T-cell (primary cell): ENCODE results near the gene INVS. TPM values are rescaled to one million over a fixed set of nuclear protein-coding genes. Genes with fewer than 3 reads are reported as not detected.

Experiments
- ATAC-seq, 4 experiments: fragments of 200-7000 bp in 3 of 4; fragments of 150-1000 bp in 1 of 4; cut with Tn5 transposase; replicated peaks in 1 of 4; 1 replicate in 3 of 4; 2 replicates in 1 of 4; pipeline ENCODE4 v1.10.0; 2021; ENCODE audit warnings: moderate library complexity in 3 of 4, mild to moderate bottlenecking in 2 of 4, moderate number of reproducible peaks in 1 of 4
- CTCF ChIA-PET, 2 donors: fragments of 300-600 bp; sonication (Branson Sonifier 250); formaldehyde crosslinking; loops; one replicate each; lab custom pipeline; 2022; ENCODE audit warnings: antibody characterized with exemption in 2 of 2; lab: Charles Lee
- POLR2A ChIA-PET, 2 donors: fragments of 300-600 bp; sonication (Branson Sonifier 250); formaldehyde crosslinking; loops; one replicate each; lab custom pipeline; 2022; ENCODE audit warnings: antibody characterized with exemption in 2 of 2; lab: Charles Lee
- DNase-seq, 35 experiments: peaks; one replicate each; pipeline versions ENCODE4 v3.0.0 to v3.0.0-alpha.2; 2013 to 2023
- H3K27ac ChIP-seq: one replicate; pipeline ENCODE4 v1.5.1; 2013; ENCODE audit warnings: low read length
- H3K27me3 ChIP-seq, 2 experiments: replicated peaks in 1 of 2; 1 replicate in 1 of 2; 2 replicates in 1 of 2; pipeline versions ENCODE4 v1.6.1 to v1.7.0; 2013; ENCODE audit warnings: low read length in 1 of 2, mixed read lengths in 1 of 2; ENCODE audit not compliant: control insufficient read depth in 2 of 2, insufficient read depth in 2 of 2; ENCODE audit errors: extremely low read depth in 1 of 2
- H3K36me3 ChIP-seq, 2 donors: 1 replicate in 1 of 2; 2 replicates in 1 of 2; pipeline versions ENCODE4 v1.6.1 to v1.7.0; 2013; ENCODE audit warnings: low read length in 1 of 2; ENCODE audit not compliant: control insufficient read depth in 2 of 2, insufficient read depth in 1 of 2; ENCODE audit errors: extremely low read depth in 1 of 2
- H3K4me1 ChIP-seq, 2 experiments: 1 replicate in 1 of 2; 2 replicates in 1 of 2; pipeline versions ENCODE4 v1.6.1 to v1.7.0; 2013; ENCODE audit warnings: low read length in 2 of 2, mixed read lengths in 1 of 2; ENCODE audit not compliant: insufficient read depth in 2 of 2, control insufficient read depth in 1 of 2; ENCODE audit errors: extremely low read depth in 1 of 2
- H3K4me3 ChIP-seq, 2 donors: 1 replicate in 1 of 2; 2 replicates in 1 of 2; pipeline versions ENCODE4 v1.5.1 to v1.7.0; 2013; ENCODE audit warnings: mild to moderate bottlenecking in 2 of 2, low read length in 1 of 2, moderate library complexity in 1 of 2; ENCODE audit not compliant: control insufficient read depth in 1 of 2; ENCODE audit errors: extremely low read depth in 1 of 2
- H3K9me3 ChIP-seq: 2 replicates; pipeline ENCODE4 v1.7.0; 2013
- H3K27ac Mint-ChIP-seq, 2 donors: one replicate each; pipeline ENCODE4 v1.8.0; 2020 to 2021; ENCODE audit warnings: mild to moderate bottlenecking in 2 of 2, mixed read lengths in 2 of 2
- H3K27me3 Mint-ChIP-seq, 2 donors: one replicate each; pipeline ENCODE4 v1.8.0; 2021 to 2022; ENCODE audit warnings: mixed read lengths in 2 of 2
- H3K36me3 Mint-ChIP-seq: one replicate; pipeline ENCODE4 v1.8.0; 2021; ENCODE audit warnings: mixed read lengths
- H3K4me1 Mint-ChIP-seq, 3 donors: one replicate each; pipeline ENCODE4 v1.8.0; 2020 to 2022; ENCODE audit warnings: mixed read lengths in 3 of 3, mild to moderate bottlenecking in 1 of 3
- H3K4me3 Mint-ChIP-seq, 3 donors: one replicate each; pipeline ENCODE4 v1.8.0; 2020 to 2022; ENCODE audit warnings: mild to moderate bottlenecking in 3 of 3, mixed read lengths in 3 of 3, moderate library complexity in 3 of 3
- H3K9me3 Mint-ChIP-seq, 3 donors: one replicate each; pipeline ENCODE4 v1.8.0; 2020 to 2022; ENCODE audit warnings: mixed read lengths in 3 of 3
- WGBS: methylation state at CpG from one replicate; pipeline ENCODE4 v1.1.5; 2013; ENCODE audit warnings: missing lambda C conversion rate; ENCODE audit not compliant: insufficient coverage; 5-methylcytosine and 5-hydroxymethylcytosine counted together
- total RNA-seq, 35 experiments: library from RNA in 6 of 35; stranded (reverse) in 6 of 35; fragments of 120-200 nt in 1 of 35; gene quantifications; one replicate each; pipeline versions ENCODE4 v1.2.1 to v1.2.4 and lab custom pipeline; 2013 to 2026

The INVS gene
- total RNA-seq, 5 donors from 2014 or later (not counting 1 experiment from before 2014, with no cell fraction given) = 15.6 to 21.6 (median 19.0) TPM

DNA sequence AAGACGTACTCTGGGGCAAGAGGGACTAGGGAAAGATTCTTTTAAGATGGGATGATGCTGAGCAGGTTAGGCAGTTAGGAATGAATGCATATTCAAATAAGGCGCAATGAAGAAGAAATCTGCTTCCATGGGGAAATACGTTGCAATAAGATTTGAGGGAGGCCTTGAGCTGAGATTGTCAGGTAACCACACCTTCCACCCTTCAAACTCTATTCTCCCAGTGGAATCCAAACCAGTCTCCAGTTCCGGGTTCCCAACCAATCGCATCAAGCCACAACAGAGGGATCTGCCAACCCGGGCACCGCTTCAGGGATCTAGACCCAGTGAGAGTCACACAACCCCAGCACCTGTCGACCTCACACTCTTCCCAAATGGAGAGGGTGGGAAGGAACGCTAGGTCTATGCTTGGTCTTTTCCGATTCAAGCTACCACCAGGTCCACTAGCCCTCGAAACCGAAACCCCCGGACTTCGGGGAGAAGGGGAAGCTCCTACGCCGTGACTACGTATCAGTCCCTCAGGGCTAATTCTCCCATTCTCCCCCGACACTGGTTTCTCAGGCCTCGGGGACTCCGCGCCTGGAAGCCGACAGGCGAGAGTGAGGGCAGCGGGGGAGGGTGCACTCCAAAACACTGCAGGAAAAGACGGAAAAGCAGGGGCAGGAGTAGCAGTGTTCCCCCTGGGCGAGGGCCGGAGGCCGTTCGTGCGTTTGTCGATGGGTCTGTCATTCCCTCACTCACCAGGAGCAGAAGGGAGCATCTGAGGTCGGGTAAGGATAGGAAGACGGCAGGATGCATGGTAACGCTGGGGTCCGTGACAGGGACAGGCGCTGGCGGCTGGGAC is 777 bp upstream of the INVS start:
- H3K4me3 ChIP-seq = peak overlapping the region; percentile 76 to 99
- Mint-ChIP-seq H3K4me1 (peaks cover 48 to 60% (median 51%) of the 10 kb centered on the region in 3 donors), H3K36me3 (peaks cover 9% of the 10 kb centered on the region), H3K27me3 (no peaks in the 10 kb centered on the region), H3K9me3 (no peaks in the 10 kb centered on the region), H3K27ac (peak overlapping the region; percentile 86 to 97), H3K4me3 (peak overlapping the region; percentile 97 to 99 (median 99))
- peaks cover 19 to 22% of the 10 kb centered on the region in 2 experiments for H3K4me1 ChIP-seq
- ATAC-seq (peak in 3 of 4 experiments; percentile 0 to 15 (median 1)), DNase-seq (peak in 20 of 35 experiments; percentile 1 to 46 (median 6))
- CTCF ChIA-PET = no interaction called here
- H3K27me3 ChIP-seq = no peaks in the 10 kb centered on the region
- H3K9me3 ChIP-seq = no peaks in the 10 kb centered on the region
- 3% methylated on average over 16 of the region's 37 CpGs for WGBS
- no peaks in the 10 kb centered on the region for H3K36me3 ChIP-seq
- POLR2A ChIA-PET = interaction anchor here (0.5 to 0.6 kb wide), 3 partner anchors 14 to 782 kb away, joined by 3 to 4 read pairs (median 3); no protein-coding TSS in a partner anchor
- H3K27ac ChIP-seq = peak overlapping the region; percentile 77

DNA sequence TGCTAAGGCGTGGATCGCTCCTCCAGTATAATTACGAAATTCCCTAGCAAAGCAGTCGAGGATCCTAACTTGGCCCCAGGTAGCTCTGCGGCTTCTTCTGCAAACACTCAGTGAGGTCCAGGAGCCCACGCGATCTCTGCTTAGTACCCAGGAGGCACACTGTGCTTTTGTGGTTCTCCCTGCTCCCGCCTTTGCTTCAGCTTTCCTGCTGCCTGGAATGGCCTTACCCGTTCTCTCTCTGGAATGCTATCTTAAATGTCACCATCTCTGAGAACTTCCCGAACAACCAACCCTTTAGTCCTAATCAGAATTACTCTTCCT is 639 bp downstream of the INVS start:
- H3K4me1 ChIP-seq = peaks cover 16 to 19% of the 10 kb centered on the region in 2 experiments
- ATAC-seq = no peak
- H3K36me3 Mint-ChIP-seq = peaks cover 9% of the 10 kb centered on the region
- WGBS = 19% methylated on average over 9 of the region's 10 CpGs
- peak overlapping the region; percentile 76 to 99 for H3K4me3 ChIP-seq
- H3K27me3 ChIP-seq = no peaks in the 10 kb centered on the region
- peaks cover 38 to 46% (median 43%) of the 10 kb centered on the region in 3 donors for H3K4me1 Mint-ChIP-seq
- DNase-seq = peak in 3 of 35 experiments; percentile 1 to 3 (median 2)
- ChIA-PET POLR2A (no interaction called here), CTCF (interaction anchor here (0.5 to 0.6 kb wide), 2 partner anchors 121 to 275 kb away, joined by 3 to 4 read pairs; no protein-coding TSS in a partner anchor)
- no peaks in the 10 kb centered on the region for H3K27me3 Mint-ChIP-seq
- peak overlapping the region; percentile 86 to 97 for H3K27ac Mint-ChIP-seq
- no peaks in the 10 kb centered on the region for H3K9me3 ChIP-seq
- no peaks in the 10 kb centered on the region for H3K9me3 Mint-ChIP-seq
- peaks cover 0 to 7% of the 10 kb centered on the region in 2 donors for H3K36me3 ChIP-seq
- H3K4me3 Mint-ChIP-seq = peak overlapping the region; percentile 97 to 99 (median 99)
- peak overlapping the region; percentile 77 for H3K27ac ChIP-seq

DNA sequence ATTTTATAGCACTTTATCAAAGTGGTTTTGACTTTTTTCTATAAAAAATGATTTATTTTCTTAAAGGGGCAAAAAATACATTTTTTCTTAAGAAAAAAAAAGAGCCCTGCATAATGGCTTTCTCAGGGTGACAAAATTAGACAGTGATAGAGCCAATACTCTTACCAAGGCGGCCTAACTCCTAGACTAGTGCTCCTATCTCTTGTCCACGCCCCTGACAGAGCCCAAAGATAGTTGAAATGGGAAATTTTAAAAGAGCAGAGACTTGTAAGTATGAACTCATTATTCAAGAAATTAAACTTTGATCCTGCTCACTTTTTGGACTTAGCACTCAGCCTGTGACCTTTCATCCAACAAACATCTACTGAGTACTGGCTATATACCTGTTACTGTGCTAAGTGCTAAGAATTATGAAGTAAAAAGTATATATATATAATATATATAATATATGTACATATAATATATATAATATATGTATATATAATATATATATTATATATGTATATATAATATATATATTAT is 1.2 kb downstream of the INVS start:
- H3K4me3 ChIP-seq = peak overlapping the region in 1 of 2 donors; percentile 76
- H3K27me3 ChIP-seq = no peaks in the 10 kb centered on the region
- Mint-ChIP-seq H3K27ac (peak overlapping the region; percentile 86 to 97), H3K4me3 (peak overlapping the region; percentile 97 to 99 (median 99)), H3K27me3 (no peaks in the 10 kb centered on the region), H3K4me1 (peaks cover 34 to 41% (median 39%) of the 10 kb centered on the region in 3 donors), H3K36me3 (peaks cover 12% of the 10 kb centered on the region), H3K9me3 (no peaks in the 10 kb centered on the region)
- H3K4me1 ChIP-seq = peaks cover 16 to 19% of the 10 kb centered on the region in 2 experiments
- H3K9me3 ChIP-seq = no peaks in the 10 kb centered on the region
- POLR2A ChIA-PET = no interaction called here
- peak overlapping the region; percentile 77 for H3K27ac ChIP-seq
- ATAC-seq (no peak), DNase-seq (no peak)
- peaks cover 0 to 10% of the 10 kb centered on the region in 2 donors for H3K36me3 ChIP-seq
- no CpG with 5 or more reads among the region's 2 CpGs for WGBS
- CTCF ChIA-PET = no interaction called here

DNA sequence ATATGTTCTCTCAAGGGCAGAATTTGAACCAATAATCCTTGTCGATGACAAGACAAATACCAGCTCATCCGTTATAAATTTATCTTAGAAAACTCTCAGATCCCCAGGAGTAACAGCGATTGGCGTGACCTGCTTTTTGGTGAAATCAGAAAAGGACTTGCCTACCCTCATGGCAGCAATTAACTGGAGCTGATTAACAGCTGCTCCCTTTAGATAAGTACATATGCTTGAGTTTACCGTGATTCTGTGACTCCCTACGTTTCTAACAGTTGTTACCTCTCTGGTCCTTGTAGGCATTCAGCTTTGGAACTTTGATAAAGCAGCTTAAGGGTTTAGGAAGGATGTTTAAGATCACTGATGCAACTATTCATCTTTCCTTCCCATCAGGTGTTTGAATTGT is 2.6 kb downstream of the INVS start:
- H3K4me1 ChIP-seq = peaks cover 16 to 17% of the 10 kb centered on the region in 2 experiments
- ATAC-seq = no peak
- H3K36me3 Mint-ChIP-seq = peaks cover 12% of the 10 kb centered on the region
- H3K9me3 ChIP-seq = no peaks in the 10 kb centered on the region
- H3K27me3 ChIP-seq = no peaks in the 10 kb centered on the region
- H3K27ac Mint-ChIP-seq = no peak overlapping the region
- H3K27me3 Mint-ChIP-seq = no peaks in the 10 kb centered on the region
- DNase-seq = no peak
- 100% methylated on average over 2 of the region's 6 CpGs for WGBS
- H3K4me1 Mint-ChIP-seq = peaks cover 21 to 28% (median 27%) of the 10 kb centered on the region in 3 donors
- no peaks in the 10 kb centered on the region for H3K9me3 Mint-ChIP-seq
- ChIA-PET CTCF (interaction anchor here in 1 of 2 donors (1.2 kb wide), 1 partner anchor 119 kb away, joined by 5 read pairs; no protein-coding TSS in a partner anchor), POLR2A (interaction anchor here (0.6 kb wide), 3 partner anchors 37 to 816 kb away, joined by 3 to 6 read pairs (median 3); no protein-coding TSS in a partner anchor)
- no peak overlapping the region for H3K4me3 ChIP-seq
- no peak overlapping the region for H3K27ac ChIP-seq
- H3K36me3 ChIP-seq = peaks cover 0 to 24% of the 10 kb centered on the region in 2 donors
- no peak overlapping the region for H3K4me3 Mint-ChIP-seq

DNA sequence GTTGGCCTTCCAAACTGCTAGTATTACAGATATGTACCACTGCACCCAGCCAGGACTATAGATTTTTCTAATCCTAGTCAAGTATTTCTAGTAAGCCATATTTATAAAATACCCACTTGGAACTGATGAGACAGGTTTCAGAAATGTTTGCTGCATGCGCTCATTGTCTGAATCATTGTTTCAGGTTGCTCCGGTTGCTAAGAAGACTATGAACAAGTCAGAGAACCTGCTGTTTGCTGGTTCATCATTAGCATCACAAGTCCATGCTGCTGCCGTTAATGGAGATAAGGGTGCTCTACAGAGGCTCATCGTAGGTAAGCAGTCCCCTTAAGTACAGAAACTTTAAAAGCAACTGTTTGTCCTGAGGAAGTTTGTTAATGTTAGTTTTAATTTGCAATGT is 5.3 kb downstream of the INVS start:
- peaks cover 6 to 8% of the 10 kb centered on the region in 2 experiments for H3K4me1 ChIP-seq
- ChIA-PET POLR2A (no interaction called here), CTCF (no interaction called here)
- Mint-ChIP-seq H3K4me3 (no peak overlapping the region), H3K27ac (no peak overlapping the region), H3K36me3 (peaks cover 12% of the 10 kb centered on the region), H3K27me3 (no peaks in the 10 kb centered on the region), H3K4me1 (peaks cover 9 to 12% (median 10%) of the 10 kb centered on the region in 3 donors), H3K9me3 (no peaks in the 10 kb centered on the region)
- no peak overlapping the region for H3K4me3 ChIP-seq
- DNase-seq (no peak), ATAC-seq (no peak)
- H3K9me3 ChIP-seq = no peaks in the 10 kb centered on the region
- H3K27ac ChIP-seq = no peak overlapping the region
- peaks cover 0 to 35% of the 10 kb centered on the region in 2 donors for H3K36me3 ChIP-seq
- 93% methylated on average over 3 of the region's 4 CpGs for WGBS
- H3K27me3 ChIP-seq = no peaks in the 10 kb centered on the region

DNA sequence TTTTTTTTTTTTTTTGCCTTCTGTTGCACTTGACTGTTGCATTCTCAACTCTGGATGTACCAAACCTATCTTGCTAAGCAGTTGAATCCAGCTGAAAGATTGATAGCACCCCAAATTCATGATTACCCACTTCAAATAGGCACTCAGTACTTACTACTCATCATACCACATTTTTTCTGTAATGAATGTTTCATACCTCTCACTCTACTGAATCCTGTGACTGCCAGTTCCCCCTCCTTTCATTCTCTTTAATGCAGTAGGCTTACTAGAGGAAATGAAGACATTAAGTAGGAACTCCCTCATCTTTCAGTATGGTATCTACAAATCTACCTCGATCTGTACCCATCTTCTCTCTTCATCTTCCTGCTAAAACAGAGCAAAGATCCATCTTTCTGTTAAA is 6.8 kb downstream of the INVS start:
- H3K27ac ChIP-seq = no peak overlapping the region
- Mint-ChIP-seq H3K4me1 (peaks cover 0 to 3% (median 0%) of the 10 kb centered on the region in 3 donors), H3K4me3 (no peak overlapping the region), H3K36me3 (peaks cover 12% of the 10 kb centered on the region), H3K27ac (no peak overlapping the region), H3K9me3 (no peaks in the 10 kb centered on the region), H3K27me3 (no peaks in the 10 kb centered on the region)
- no peaks in the 10 kb centered on the region for H3K27me3 ChIP-seq
- POLR2A ChIA-PET = interaction anchor here in 1 of 2 donors (0.7 kb wide), 1 partner anchor 11 kb away, joined by 7 read pairs; no protein-coding TSS in a partner anchor
- no peak for ATAC-seq
- H3K4me1 ChIP-seq = no peaks in the 10 kb centered on the region
- no peak overlapping the region for H3K4me3 ChIP-seq
- H3K9me3 ChIP-seq = no peaks in the 10 kb centered on the region
- CTCF ChIA-PET = interaction anchor here (0.6 to 0.7 kb wide), 3 partner anchors 488 to 1312 kb away, joined by 3 to 12 read pairs (median 7); no protein-coding TSS in a partner anchor
- no peak for DNase-seq
- peaks cover 0 to 35% of the 10 kb centered on the region in 2 donors for H3K36me3 ChIP-seq
- 44% methylated on average over 1 of the region's 1 CpG for WGBS
